Dendritic cell treated with granulocyte-macrophage colony-stimulating factor and Interleukin-4, amounts not matched to agents 40 ng/mL and 50 ng/mL, for 4 days (primary cell): ENCODE data around the gene SNX9.

Experiments used
- H3K27ac Mint-ChIP-seq: one replicate; pipeline ENCODE4 v1.8.0; 2022; ENCODE audit warnings: mild to moderate bottlenecking, mixed read lengths
- H3K27me3 Mint-ChIP-seq: one replicate; pipeline ENCODE4 v1.8.0; 2022; ENCODE audit warnings: mild to moderate bottlenecking, mixed read lengths
- H3K36me3 Mint-ChIP-seq: one replicate; pipeline ENCODE4 v1.8.0; 2022; ENCODE audit warnings: low read depth, mixed read lengths
- H3K4me1 Mint-ChIP-seq: one replicate; pipeline ENCODE4 v1.8.0; 2022; ENCODE audit warnings: low read depth, mixed read lengths
- H3K4me3 Mint-ChIP-seq: one replicate; pipeline ENCODE4 v1.8.0; 2022; ENCODE audit warnings: mild to moderate bottlenecking, moderate library complexity, mixed read lengths
- H3K9me3 Mint-ChIP-seq: one replicate; pipeline ENCODE4 v1.8.0; 2022; ENCODE audit warnings: mixed read lengths
- intact Hi-C: fragments of 100-400 bp; cut with micrococcal nuclease; formaldehyde crosslinking; loops from one replicate; pipeline ENCODE4 v1.15.0; 2022

SNX9 gene

GRCh38 chr6:157865249-157865648 is 42.2 kb downstream of the SNX9 start:
- peaks cover 9% of the 10 kb centered on the region for H3K36me3 Mint-ChIP-seq
- H3K27me3 Mint-ChIP-seq: no peaks in the 10 kb centered on the region
- no peak overlapping the region for H3K4me3 Mint-ChIP-seq
- intact Hi-C loops: no loop called here
- H3K9me3 Mint-ChIP-seq: no peaks in the 10 kb centered on the region
- no peaks in the 10 kb centered on the region for H3K4me1 Mint-ChIP-seq
- no peak overlapping the region for H3K27ac Mint-ChIP-seq

DNA sequence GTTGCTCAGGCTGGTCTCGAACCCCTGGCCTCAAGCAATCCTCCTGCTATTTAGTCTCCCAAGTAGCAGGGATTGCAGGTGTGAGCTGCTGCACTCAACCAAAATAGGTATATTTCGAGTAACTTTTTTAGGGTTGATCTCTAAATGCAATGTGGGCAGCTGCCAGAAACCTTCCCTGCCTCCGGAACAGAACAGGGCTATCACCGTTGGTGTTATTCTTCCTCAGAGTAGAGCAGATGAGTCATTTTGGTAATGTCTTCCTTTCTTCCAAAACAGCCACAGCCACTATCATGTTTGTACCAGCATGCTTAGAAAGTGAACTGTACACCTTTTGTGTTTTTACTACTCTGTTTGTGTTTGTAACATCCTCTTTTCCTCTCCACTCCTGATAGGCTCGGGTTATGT is 44.1 kb downstream of the SNX9 start:
- Mint-ChIP-seq H3K27ac (no peak overlapping the region), H3K4me1 (no peaks in the 10 kb centered on the region), H3K36me3 (peaks cover 9% of the 10 kb centered on the region), H3K27me3 (no peaks in the 10 kb centered on the region), H3K4me3 (no peak overlapping the region), H3K9me3 (no peaks in the 10 kb centered on the region)
- intact Hi-C loops: no loop called here

DNA sequence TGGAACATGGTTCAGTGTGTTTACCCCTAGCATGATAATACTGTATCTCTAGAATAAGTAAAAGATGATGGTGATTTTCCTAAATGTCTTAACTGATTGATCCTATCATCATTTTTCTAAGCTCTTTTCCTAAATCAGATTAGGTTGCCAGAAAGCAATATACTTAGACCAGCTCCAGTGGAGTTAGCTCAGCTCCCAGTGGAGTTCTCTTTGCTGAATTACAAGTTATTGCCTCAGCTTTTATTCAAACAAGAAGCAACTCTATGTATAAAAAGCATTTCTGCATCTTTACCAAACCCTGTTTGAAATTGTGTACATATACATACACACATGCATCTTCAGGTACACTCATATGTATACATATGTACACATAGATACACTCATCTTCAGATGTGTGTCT is 44.9 kb downstream of the SNX9 start:
- H3K9me3 Mint-ChIP-seq: no peaks in the 10 kb centered on the region
- H3K27ac Mint-ChIP-seq: no peak overlapping the region
- intact Hi-C loops: no loop called here

GRCh38 chr6:157868835-157869234 is 45.8 kb downstream of the SNX9 start:
- intact Hi-C loops: no loop called here
- H3K27me3 Mint-ChIP-seq: no peaks in the 10 kb centered on the region
- no peak overlapping the region for H3K27ac Mint-ChIP-seq
- peaks cover 17% of the 10 kb centered on the region for H3K36me3 Mint-ChIP-seq
- no peaks in the 10 kb centered on the region for H3K9me3 Mint-ChIP-seq
- H3K4me3 Mint-ChIP-seq: no peak overlapping the region
- H3K4me1 Mint-ChIP-seq: no peaks in the 10 kb centered on the region

More for the DNA sequence above, 44.9 kb downstream of the SNX9 start:
- peaks cover 14% of the 10 kb centered on the region for H3K36me3 Mint-ChIP-seq
- H3K4me1 Mint-ChIP-seq: no peaks in the 10 kb centered on the region
- H3K4me3 Mint-ChIP-seq: no peak overlapping the region
- H3K27me3 Mint-ChIP-seq: no peaks in the 10 kb centered on the region

DNA sequence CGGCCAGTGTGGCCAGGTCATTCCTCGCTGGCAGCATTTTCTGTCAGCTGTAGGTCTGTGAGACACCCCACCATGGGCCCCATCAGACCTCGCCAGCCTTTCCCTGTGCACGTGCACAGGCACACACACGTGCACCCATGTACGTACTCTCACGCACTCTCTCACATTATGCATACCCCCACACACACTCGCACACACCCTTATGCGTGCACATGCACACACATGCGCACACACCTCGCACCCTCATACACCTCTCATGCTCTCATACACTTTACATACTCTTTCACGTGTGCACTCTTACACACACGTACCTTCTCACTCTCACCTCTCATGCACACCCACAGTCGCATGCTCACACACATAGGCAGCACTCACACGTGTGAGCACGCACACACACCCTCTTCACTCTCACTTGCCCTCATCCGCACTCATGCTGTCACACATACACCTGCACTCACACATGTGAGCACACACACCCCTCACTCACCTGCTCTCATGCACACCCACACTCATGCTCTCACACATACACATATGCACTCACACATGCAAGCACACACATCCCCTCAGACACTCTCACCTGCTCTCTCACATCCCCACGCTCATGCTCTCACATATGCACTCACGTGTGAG is 46.7 kb downstream of the SNX9 start:
- Mint-ChIP-seq H3K36me3 (peaks cover 18% of the 10 kb centered on the region), H3K9me3 (no peaks in the 10 kb centered on the region), H3K27ac (no peak overlapping the region), H3K4me3 (no peak overlapping the region), H3K4me1 (no peaks in the 10 kb centered on the region), H3K27me3 (no peaks in the 10 kb centered on the region)
- intact Hi-C loops: loop anchor here (10.0 kb wide), 1 partner anchor 195 kb away; no protein-coding TSS in a partner anchor

DNA sequence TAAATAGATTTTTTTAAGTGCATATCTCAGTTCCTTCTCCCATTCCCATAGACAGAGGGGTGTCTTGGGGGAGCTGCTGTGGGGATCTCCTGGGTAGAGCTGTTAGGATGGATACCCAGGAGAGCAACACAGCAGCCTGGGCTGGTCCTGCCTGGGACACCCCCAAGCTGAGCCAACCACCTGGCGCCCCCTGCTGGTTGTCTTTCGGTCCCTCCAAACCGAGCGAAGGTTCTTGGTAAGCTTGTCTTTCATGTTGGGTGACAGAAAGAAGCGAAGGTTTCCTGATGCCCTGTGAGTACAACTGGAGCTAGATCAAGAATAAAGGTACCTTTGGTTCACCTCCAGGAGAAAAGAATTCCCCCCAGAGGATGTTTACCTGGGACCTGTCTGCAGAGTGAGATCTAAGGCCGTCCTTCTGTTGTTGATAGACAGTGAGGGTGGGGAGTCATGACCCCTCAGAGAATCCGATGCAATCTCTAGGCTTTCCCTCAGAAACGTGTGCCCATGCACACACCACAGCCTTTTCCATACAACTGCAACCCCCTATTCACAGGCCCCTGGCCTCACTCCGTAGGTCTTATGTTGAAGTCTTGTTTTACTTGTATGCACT is 50.8 kb downstream of the SNX9 start:
- Mint-ChIP-seq H3K27ac (no peak overlapping the region), H3K4me3 (no peak overlapping the region), H3K36me3 (peaks cover 58% of the 10 kb centered on the region), H3K4me1 (no peaks in the 10 kb centered on the region), H3K27me3 (no peaks in the 10 kb centered on the region), H3K9me3 (no peaks in the 10 kb centered on the region)
- intact Hi-C loops: loop anchor here (1.0 to 10.0 kb wide), 2 partner anchors 118 to 199 kb away; no protein-coding TSS in a partner anchor

DNA sequence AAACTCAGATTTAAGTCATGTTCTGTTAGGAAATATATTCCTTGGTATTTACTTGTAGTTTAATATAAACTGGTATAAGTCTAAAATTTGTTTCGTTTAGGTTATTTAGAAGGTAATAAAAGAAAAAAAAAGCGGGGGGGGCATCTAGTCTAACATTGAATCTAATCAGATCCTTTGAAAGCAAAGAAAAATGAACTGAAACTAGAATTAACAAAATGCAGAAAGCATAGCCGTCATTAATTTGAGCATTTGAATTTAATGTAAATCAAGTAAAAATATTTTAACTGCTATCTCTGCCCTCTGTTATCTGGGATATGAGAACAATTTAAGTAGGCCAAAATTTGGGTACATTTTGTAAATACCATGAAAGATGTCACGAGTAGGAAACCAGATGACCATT is 54.1 kb downstream of the SNX9 start:
- H3K36me3 Mint-ChIP-seq: peaks cover 85% of the 10 kb centered on the region
- no peak overlapping the region for H3K27ac Mint-ChIP-seq
- H3K4me1 Mint-ChIP-seq: peaks cover 7% of the 10 kb centered on the region

GRCh38 chr6:157877573-157878438 is 54.8 kb downstream of the SNX9 start:
- no peaks in the 10 kb centered on the region for H3K27me3 Mint-ChIP-seq
- H3K9me3 Mint-ChIP-seq: no peaks in the 10 kb centered on the region
- no peak overlapping the region for H3K27ac Mint-ChIP-seq
- intact Hi-C loops: loop anchor here (10.0 kb wide), 1 partner anchor 203 kb away; no protein-coding TSS in a partner anchor
- peaks cover 7% of the 10 kb centered on the region for H3K4me1 Mint-ChIP-seq
- H3K4me3 Mint-ChIP-seq: no peak overlapping the region
- H3K36me3 Mint-ChIP-seq: peaks cover 88% of the 10 kb centered on the region

More for the DNA sequence above, 54.1 kb downstream of the SNX9 start:
- Mint-ChIP-seq H3K9me3 (no peaks in the 10 kb centered on the region), H3K27me3 (no peaks in the 10 kb centered on the region), H3K4me3 (no peak overlapping the region)
- intact Hi-C loops: loop anchor here (10.0 kb wide), 1 partner anchor 202 kb away; no protein-coding TSS in a partner anchor

- Mint-ChIP-seq H3K27me3 (no peaks in the 10 kb centered on the region), H3K4me1 (peaks cover 7% of the 10 kb centered on the region), H3K27ac (no peak overlapping the region), H3K36me3 (peaks cover 90% of the 10 kb centered on the region), H3K4me3 (no peak overlapping the region), H3K9me3 (no peaks in the 10 kb centered on the region)
- intact Hi-C loops: loop anchor here (10.0 kb wide), 1 partner anchor 204 kb away; no protein-coding TSS in a partner anchor
Observed at GRCh38 chr6:157879034-157879872, 56.2 kb downstream of the SNX9 start.

DNA sequence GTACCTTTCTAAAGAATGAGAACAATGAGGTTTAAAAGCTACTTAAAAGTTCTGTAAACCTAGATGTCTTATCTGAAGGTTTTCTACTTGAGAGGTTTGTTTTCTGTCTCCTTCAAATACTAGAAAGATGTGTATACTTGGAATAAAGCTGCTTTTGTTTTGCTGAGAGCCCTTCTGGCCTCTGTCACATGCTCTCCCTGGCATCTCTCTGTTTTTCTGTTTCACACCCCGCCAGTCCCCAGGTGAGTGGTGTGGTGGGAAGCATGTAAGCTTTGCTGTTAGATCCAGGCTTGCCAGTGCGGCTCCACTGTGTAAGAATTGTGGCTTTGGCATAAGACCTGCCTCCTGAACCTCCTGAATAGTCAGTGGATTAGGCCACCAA is 56.8 kb downstream of the SNX9 start:
- no peaks in the 10 kb centered on the region for H3K27me3 Mint-ChIP-seq
- intact Hi-C loops: loop anchor here (10.0 kb wide), 1 partner anchor 205 kb away; no protein-coding TSS in a partner anchor
- peaks cover 84% of the 10 kb centered on the region for H3K36me3 Mint-ChIP-seq
- no peaks in the 10 kb centered on the region for H3K9me3 Mint-ChIP-seq
- H3K4me1 Mint-ChIP-seq: peaks cover 7% of the 10 kb centered on the region
- H3K4me3 Mint-ChIP-seq: no peak overlapping the region
- no peak overlapping the region for H3K27ac Mint-ChIP-seq

DNA sequence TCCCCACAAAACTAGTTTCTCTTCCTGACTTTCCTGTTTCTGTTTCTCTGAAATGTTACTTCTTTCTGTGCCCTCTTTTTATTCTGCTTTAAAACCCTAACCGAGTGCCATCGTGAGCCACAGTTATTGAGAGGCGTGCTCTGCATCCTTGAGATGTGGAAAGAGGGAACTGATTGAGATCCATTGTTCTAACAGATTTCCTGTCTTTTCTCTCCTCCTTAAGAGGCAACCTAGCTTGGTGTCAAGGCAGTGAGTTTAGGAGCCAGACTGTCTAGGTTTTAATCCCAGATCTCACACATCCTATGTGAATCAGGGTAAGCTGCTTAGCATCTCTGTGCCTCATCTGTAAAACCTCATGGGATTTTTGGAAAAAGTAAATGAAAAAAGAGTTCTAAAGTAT is 57.5 kb downstream of the SNX9 start:
- no peaks in the 10 kb centered on the region for H3K9me3 Mint-ChIP-seq
- no peak overlapping the region for H3K4me3 Mint-ChIP-seq
- H3K4me1 Mint-ChIP-seq: peaks cover 7% of the 10 kb centered on the region
- no peak overlapping the region for H3K27ac Mint-ChIP-seq
- peaks cover 82% of the 10 kb centered on the region for H3K36me3 Mint-ChIP-seq
- no peaks in the 10 kb centered on the region for H3K27me3 Mint-ChIP-seq
- intact Hi-C loops: no loop called here

DNA sequence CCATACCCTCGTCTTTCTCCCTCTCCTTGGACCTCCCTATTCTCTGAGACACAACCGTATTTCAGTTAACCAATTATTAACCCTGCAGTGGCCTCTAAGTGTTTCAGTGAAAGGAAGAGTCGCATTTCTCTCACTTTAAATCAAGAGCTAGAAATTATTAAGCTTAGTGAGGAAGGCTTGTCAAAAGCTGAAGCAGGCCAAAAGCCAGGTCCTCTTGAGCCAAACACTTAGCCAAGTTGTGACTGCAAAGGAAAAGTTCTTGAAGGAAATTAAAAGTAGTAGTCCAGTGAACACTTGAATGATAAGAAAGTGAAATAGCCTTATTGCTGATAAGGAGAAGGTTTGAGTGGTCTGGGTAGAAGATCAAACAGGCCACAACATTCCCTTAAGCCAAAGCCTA is 58.3 kb downstream of the SNX9 start:
- Mint-ChIP-seq H3K4me1 (peaks cover 7% of the 10 kb centered on the region), H3K27me3 (no peaks in the 10 kb centered on the region), H3K27ac (no peak overlapping the region), H3K4me3 (no peak overlapping the region), H3K36me3 (peaks cover 81% of the 10 kb centered on the region), H3K9me3 (no peaks in the 10 kb centered on the region)
- intact Hi-C loops: no loop called here

DNA sequence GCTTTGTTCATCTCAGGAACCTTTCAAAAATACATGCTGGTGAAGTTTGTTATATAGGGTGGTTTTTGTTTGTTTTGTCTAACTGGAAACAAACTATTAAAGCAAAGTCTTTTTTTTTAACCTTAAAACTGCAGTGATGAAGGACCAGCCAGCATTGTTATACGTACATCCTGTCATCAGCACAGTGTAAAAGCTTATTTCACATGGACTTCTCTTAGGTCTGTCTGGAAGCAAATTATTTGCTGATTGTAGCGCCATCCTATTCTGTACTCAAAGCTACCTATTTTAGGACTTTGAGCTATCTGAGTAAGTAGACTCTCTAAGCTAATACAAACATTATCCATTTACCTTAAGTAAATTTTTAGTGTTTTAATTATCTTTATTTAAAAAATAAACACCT is 61.7 kb downstream of the SNX9 start:
- Mint-ChIP-seq H3K9me3 (no peaks in the 10 kb centered on the region), H3K27ac (no peak overlapping the region), H3K4me1 (peaks cover 7% of the 10 kb centered on the region), H3K27me3 (no peaks in the 10 kb centered on the region), H3K36me3 (peaks cover 77% of the 10 kb centered on the region), H3K4me3 (no peak overlapping the region)
- intact Hi-C loops: no loop called here
